Ishikawa (cell line): ENCODE results near the gene ANAPC1.

Source experiments
- CEBPB ChIP-seq: IDR thresholded peaks from 2 replicates; pipeline ENCODE4 v1.6.1; 2012
- REST ChIP-seq: IDR thresholded peaks from 2 replicates; pipeline ENCODE4 v1.6.1; 2012; ENCODE audit warnings: low read depth, mild to moderate bottlenecking

- TF ChIP-seq CEBPB, result no peak
- TF ChIP-seq REST, result no peak
These were observed 46.4 kb upstream of the ANAPC1 start for GRCh38 chr2:111930409-111930808.
